Ishikawa (cell line): ENCODE measurements around the gene IFNL1.

ENCODE experiments used
- CEBPB ChIP-seq: IDR thresholded peaks from 2 replicates; pipeline ENCODE4 v1.6.1; 2012
- CREB1 ChIP-seq: IDR thresholded peaks from 2 replicates; pipeline ENCODE4 v1.6.1; 2012; ENCODE audit warnings: low read depth
- EGR1 ChIP-seq: IDR thresholded peaks from 2 replicates; pipeline ENCODE4 v1.6.1; 2012
- EP300 ChIP-seq: IDR thresholded peaks from 2 replicates; pipeline ENCODE4 v1.6.1; 2012; ENCODE audit warnings: borderline replicate concordance
- MAX ChIP-seq: IDR thresholded peaks from 2 replicates; pipeline ENCODE4 v1.6.1; 2012
- REST ChIP-seq: IDR thresholded peaks from 2 replicates; pipeline ENCODE4 v1.6.1; 2012; ENCODE audit warnings: low read depth, mild to moderate bottlenecking
- TAF1 ChIP-seq: IDR thresholded peaks from 2 replicates; pipeline ENCODE4 v1.6.1; 2012; ENCODE audit warnings: low read depth, mild to moderate bottlenecking
- TEAD4 ChIP-seq: IDR thresholded peaks from 2 replicates; pipeline ENCODE4 v1.6.1; 2012
- YY1 ChIP-seq: IDR thresholded peaks from 2 replicates; pipeline ENCODE4 v1.6.1; 2012; ENCODE audit warnings: low read depth

GRCh38 chr19:39306075-39306474 lies 9.9 kb downstream of the IFNL1 start:
- no peak for TF ChIP-seq EP300
- no peak for TF ChIP-seq TAF1
- no peak for TF ChIP-seq YY1
- no peak for TF ChIP-seq TEAD4
- no peak for TF ChIP-seq EGR1
- TF ChIP-seq CREB1, result no peak
- no peak for TF ChIP-seq CEBPB
- no peak for TF ChIP-seq REST
- TF ChIP-seq MAX, result no peak
